Astrocyte (in vitro differentiated cells and primary cell): ENCODE results near the gene TEKT5. TPM values are rescaled to one million over a fixed set of nuclear protein-coding genes. Genes with fewer than 3 reads are reported as not detected.

ENCODE experiments used
- DNase-seq: peaks from one replicate; pipeline ENCODE4 v3.0.0-alpha.2; 2010; ENCODE audit warnings: low read depth
- FAIRE-seq: peaks from 2 replicates; lab custom pipeline; 2011; peaks lifted over from hg19 to GRCh38; lab: Jason Lieb, UNC
- H2AFZ ChIP-seq: 2 replicates; pipeline ENCODE4 v1.6.0; 2012; ENCODE audit warnings: low read depth, low read length, inconsistent platforms
- H3K27ac ChIP-seq: 2 replicates; pipeline ENCODE4 v1.5.1; 2011; ENCODE audit warnings: low read depth, low read length, inconsistent platforms
- H3K27me3 ChIP-seq: 2 replicates; pipeline ENCODE4 v1.6.0; 2011; ENCODE audit warnings: low read length, inconsistent platforms; ENCODE audit not compliant: insufficient read depth
- H3K36me3 ChIP-seq: 2 replicates; pipeline ENCODE4 v1.5.1; 2011; ENCODE audit warnings: low read length, inconsistent platforms; ENCODE audit not compliant: insufficient read depth
- H3K4me1 ChIP-seq: 2 replicates; pipeline ENCODE4 v1.5.1; 2011; ENCODE audit warnings: low read length, inconsistent platforms; ENCODE audit not compliant: insufficient read depth
- H3K4me2 ChIP-seq: 2 replicates; pipeline ENCODE4 v1.6.0; 2012; ENCODE audit warnings: low read length, inconsistent platforms
- H3K4me3 ChIP-seq: 2 replicates; pipeline ENCODE4 v1.5.1; 2011; ENCODE audit warnings: low read depth, mild to moderate bottlenecking, low read length, inconsistent platforms; ENCODE audit not compliant: insufficient read depth
- H3K79me2 ChIP-seq: 2 replicates; pipeline ENCODE4 v1.6.0; 2012; ENCODE audit warnings: mild to moderate bottlenecking, low read length, inconsistent platforms; ENCODE audit not compliant: insufficient read depth
- H3K9ac ChIP-seq: 2 replicates; pipeline ENCODE4 v1.6.0; 2012; ENCODE audit warnings: mild to moderate bottlenecking, low read length, inconsistent platforms
- H3K9me3 ChIP-seq: 2 replicates; pipeline ENCODE4 v1.5.1; 2012; ENCODE audit warnings: low read depth, mild to moderate bottlenecking, low read length, inconsistent platforms; ENCODE audit not compliant: insufficient read depth
- H4K20me1 ChIP-seq: 2 replicates; pipeline ENCODE4 v1.6.0; 2012; ENCODE audit warnings: low read length, inconsistent platforms; ENCODE audit not compliant: insufficient read depth
- H3K27ac Mint-ChIP-seq: one replicate; pipeline ENCODE4 v1.8.0; 2021; ENCODE audit warnings: mild to moderate bottlenecking, mixed read lengths; ENCODE audit not compliant: unreplicated experiment
- H3K27me3 Mint-ChIP-seq: one replicate; pipeline ENCODE4 v1.8.0; 2021; ENCODE audit warnings: low read depth, mixed read lengths; ENCODE audit not compliant: unreplicated experiment
- H3K36me3 Mint-ChIP-seq: one replicate; pipeline ENCODE4 v1.8.0; 2021; ENCODE audit warnings: low read depth, mixed read lengths; ENCODE audit not compliant: unreplicated experiment
- H3K4me1 Mint-ChIP-seq: one replicate; pipeline ENCODE4 v1.8.0; 2021; ENCODE audit warnings: low read depth, mixed read lengths; ENCODE audit not compliant: unreplicated experiment
- H3K4me3 Mint-ChIP-seq: one replicate; pipeline ENCODE4 v1.8.0; 2021; ENCODE audit warnings: mild to moderate bottlenecking, moderate library complexity, mixed read lengths; ENCODE audit not compliant: unreplicated experiment
- H3K9me3 Mint-ChIP-seq: one replicate; pipeline ENCODE4 v1.8.0; 2021; ENCODE audit warnings: mild to moderate bottlenecking, mixed read lengths; ENCODE audit not compliant: unreplicated experiment
- EZH2 ChIP-seq: IDR thresholded peaks from 2 replicates; pipeline ENCODE4 v1.6.1; 2012; ENCODE audit warnings: mild to moderate bottlenecking, low read length, inconsistent platforms; ENCODE audit not compliant: insufficient read depth
- total RNA-seq: library from RNA; stranded (reverse); gene quantifications from 2 replicates; pipeline ENCODE4 v1.2.1, GENCODE V29; 2021
- TF ChIP-seq, protein P1 (sequence below): IDR thresholded peaks from 2 replicates; pipeline ENCODE4 v1.5.1; 2011; ENCODE audit warnings: low read depth, mild to moderate bottlenecking, inconsistent platforms, low read length, moderate library complexity; ENCODE audit not compliant: insufficient read depth

The TEKT5 gene
- total RNA-seq, 1 donor from 2014 or later: not detected

DNA sequence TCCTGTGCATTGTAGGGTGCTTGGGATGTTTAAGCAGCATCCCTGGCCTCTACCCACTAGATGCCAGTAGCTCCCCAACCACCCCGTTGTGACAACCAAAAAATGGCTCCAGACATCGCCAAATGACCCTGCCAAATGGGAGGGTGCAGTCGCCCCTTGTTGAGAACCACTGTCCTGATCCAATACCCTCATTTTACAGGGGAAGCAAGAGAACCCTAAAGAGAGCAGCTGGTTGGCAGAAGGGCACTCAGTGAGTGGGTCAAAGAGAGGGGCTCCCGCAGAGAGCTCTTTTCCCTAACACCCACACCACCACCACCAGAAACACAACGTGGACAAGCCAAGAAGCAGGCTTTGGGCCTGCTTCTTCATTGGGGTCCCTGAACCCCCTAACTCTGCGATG lies 18.4 kb downstream of the TEKT5 start:
- H3K9me3 Mint-ChIP-seq: no peaks in the 10 kb centered on the region
- no peak overlapping the region for H3K4me2 ChIP-seq
- no peak for FAIRE-seq
- H3K4me1 Mint-ChIP-seq: no peaks in the 10 kb centered on the region
- no peaks in the 10 kb centered on the region for H3K36me3 ChIP-seq
- H3K27me3 ChIP-seq: peaks cover 3% of the 10 kb centered on the region
- TF ChIP-seq, protein P1, sequence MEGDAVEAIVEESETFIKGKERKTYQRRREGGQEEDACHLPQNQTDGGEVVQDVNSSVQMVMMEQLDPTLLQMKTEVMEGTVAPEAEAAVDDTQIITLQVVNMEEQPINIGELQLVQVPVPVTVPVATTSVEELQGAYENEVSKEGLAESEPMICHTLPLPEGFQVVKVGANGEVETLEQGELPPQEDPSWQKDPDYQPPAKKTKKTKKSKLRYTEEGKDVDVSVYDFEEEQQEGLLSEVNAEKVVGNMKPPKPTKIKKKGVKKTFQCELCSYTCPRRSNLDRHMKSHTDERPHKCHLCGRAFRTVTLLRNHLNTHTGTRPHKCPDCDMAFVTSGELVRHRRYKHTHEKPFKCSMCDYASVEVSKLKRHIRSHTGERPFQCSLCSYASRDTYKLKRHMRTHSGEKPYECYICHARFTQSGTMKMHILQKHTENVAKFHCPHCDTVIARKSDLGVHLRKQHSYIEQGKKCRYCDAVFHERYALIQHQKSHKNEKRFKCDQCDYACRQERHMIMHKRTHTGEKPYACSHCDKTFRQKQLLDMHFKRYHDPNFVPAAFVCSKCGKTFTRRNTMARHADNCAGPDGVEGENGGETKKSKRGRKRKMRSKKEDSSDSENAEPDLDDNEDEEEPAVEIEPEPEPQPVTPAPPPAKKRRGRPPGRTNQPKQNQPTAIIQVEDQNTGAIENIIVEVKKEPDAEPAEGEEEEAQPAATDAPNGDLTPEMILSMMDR: no peak
- no peak for TF ChIP-seq EZH2
- no peak overlapping the region for H3K4me3 Mint-ChIP-seq
- H2AFZ ChIP-seq: no peak overlapping the region
- H4K20me1 ChIP-seq: no peaks in the 10 kb centered on the region
- H3K79me2 ChIP-seq: no peaks in the 10 kb centered on the region
- peaks cover 21% of the 10 kb centered on the region for H3K27me3 Mint-ChIP-seq
- no peak overlapping the region for H3K27ac ChIP-seq
- H3K4me1 ChIP-seq: no peaks in the 10 kb centered on the region
- no peak overlapping the region for H3K27ac Mint-ChIP-seq
- no peak overlapping the region for H3K4me3 ChIP-seq
- no peaks in the 10 kb centered on the region for H3K36me3 Mint-ChIP-seq
- no peaks in the 10 kb centered on the region for H3K9me3 ChIP-seq
- no peak for DNase-seq
- no peak overlapping the region for H3K9ac ChIP-seq

DNA sequence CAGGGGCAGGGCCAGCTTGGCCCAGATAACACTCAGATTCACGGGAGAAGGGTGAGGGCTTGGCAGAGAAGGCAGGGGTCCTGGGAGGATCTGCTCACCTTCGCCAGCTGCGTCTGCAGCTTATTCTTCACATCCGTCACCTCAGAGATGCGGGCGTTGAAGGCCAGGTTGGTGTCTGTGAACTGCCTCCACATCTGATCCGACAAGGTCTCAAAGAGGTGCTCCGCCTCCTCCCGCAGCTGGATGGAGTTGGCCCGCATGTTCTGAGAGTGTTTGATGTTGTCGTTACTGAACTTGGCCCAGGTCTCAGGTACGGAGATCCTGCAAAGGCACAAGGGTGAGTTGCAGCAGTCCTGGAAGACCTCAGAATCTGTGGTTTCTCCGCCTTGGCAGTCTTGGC lies 18.9 kb downstream of the TEKT5 start:
- no peak for TF ChIP-seq EZH2
- TF ChIP-seq, protein P1: no peak
- H3K36me3 Mint-ChIP-seq: no peaks in the 10 kb centered on the region
- H3K9ac ChIP-seq: no peak overlapping the region
- H3K79me2 ChIP-seq: no peaks in the 10 kb centered on the region
- peaks cover 3% of the 10 kb centered on the region for H3K27me3 ChIP-seq
- H2AFZ ChIP-seq: no peak overlapping the region
- FAIRE-seq (no peak), DNase-seq (no peak)
- no peaks in the 10 kb centered on the region for H3K9me3 ChIP-seq
- no peak overlapping the region for H3K4me3 ChIP-seq
- no peaks in the 10 kb centered on the region for H4K20me1 ChIP-seq
- peaks cover 20% of the 10 kb centered on the region for H3K27me3 Mint-ChIP-seq
- no peaks in the 10 kb centered on the region for H3K4me1 ChIP-seq
- H3K9me3 Mint-ChIP-seq: no peaks in the 10 kb centered on the region
- no peak overlapping the region for H3K4me2 ChIP-seq
- no peak overlapping the region for H3K4me3 Mint-ChIP-seq
- no peaks in the 10 kb centered on the region for H3K36me3 ChIP-seq
- no peak overlapping the region for H3K27ac Mint-ChIP-seq
- no peaks in the 10 kb centered on the region for H3K4me1 Mint-ChIP-seq
- no peak overlapping the region for H3K27ac ChIP-seq

DNA sequence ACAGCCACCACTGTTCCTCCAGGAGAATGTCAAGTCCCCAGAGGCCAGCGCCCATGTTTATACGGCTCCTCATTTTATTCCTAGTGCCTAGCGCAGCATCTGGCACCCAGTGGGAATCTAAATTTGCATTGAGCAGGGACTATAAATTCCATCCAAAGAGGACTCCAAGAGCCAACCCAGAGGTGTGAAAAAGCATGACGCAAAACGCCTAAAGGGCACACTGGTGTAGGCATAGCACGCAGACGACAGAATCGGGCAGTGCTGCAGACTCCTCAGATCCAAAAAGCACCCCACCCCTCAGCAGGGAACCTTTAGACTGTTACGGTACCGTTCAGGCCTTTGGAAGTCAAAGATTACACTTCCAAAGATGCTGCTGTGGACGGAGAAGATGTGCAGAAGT lies 19.5 kb downstream of the TEKT5 start:
- Histone ChIP-seq H3K79me2 (no peaks in the 10 kb centered on the region), H3K4me2 (no peak overlapping the region), H2AFZ (no peak overlapping the region), H3K27ac (no peak overlapping the region), H3K4me1 (no peaks in the 10 kb centered on the region), H3K4me3 (no peak overlapping the region), H3K9ac (no peak overlapping the region), H3K27me3 (peaks cover 3% of the 10 kb centered on the region), H3K36me3 (no peaks in the 10 kb centered on the region), H3K9me3 (no peaks in the 10 kb centered on the region), H4K20me1 (no peaks in the 10 kb centered on the region)
- Mint-ChIP-seq H3K9me3 (no peaks in the 10 kb centered on the region), H3K27ac (no peak overlapping the region), H3K4me1 (no peaks in the 10 kb centered on the region), H3K27me3 (peaks cover 20% of the 10 kb centered on the region), H3K4me3 (no peak overlapping the region), H3K36me3 (no peaks in the 10 kb centered on the region)
- DNase-seq (no peak), FAIRE-seq (no peak)
- TF ChIP-seq, protein P1: no peak
- TF ChIP-seq EZH2: no peak
